EL (cell line): ENCODE data around the gene CLEC4G.

Source experiments
- DNase-seq: peaks from one replicate; pipeline ENCODE4 v3.0.0-alpha.2; 2016

The CLEC4G gene

DNA sequence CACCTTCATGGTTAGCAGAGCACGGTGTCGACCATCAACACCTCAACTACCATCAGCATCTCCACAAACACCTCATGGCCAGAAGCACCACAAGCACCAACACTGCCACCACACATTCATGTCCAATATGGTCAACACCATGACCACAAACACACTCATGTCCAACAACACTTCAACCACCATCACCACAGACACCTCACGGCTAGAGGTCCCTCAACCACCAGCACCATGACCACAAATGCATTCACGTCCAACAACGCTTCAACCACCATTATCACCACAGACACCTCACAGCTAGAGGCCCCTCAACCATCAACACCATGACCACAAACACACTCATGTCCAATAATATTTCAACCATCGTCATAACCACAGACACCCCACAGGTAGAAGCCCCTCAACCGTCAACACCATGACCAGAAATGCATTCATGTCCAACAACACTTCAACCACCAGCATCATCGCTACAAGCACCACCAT lies 41.1 kb downstream of the CLEC4G start:
- DNase-seq, result no peak

DNA sequence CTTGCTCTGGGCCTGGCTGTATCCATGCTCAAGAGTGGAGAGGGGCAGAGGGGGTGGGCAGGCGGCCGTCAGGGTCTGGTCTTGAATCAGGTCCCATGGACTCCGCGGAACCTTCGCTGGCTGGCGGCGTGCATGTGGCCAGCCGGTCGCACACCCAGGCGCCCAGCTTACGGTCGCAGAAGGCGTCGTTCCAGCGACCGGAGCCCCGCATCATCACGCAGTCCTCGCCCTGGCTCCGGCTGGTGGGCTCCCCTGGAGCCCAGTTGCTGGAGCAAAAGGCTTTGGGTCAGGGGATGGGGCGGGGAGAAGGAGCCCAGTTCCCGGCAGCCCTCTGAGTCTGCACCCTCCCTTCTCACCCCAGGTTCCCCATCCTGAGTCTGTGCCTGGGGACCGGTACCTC lies 42.7 kb downstream of the CLEC4G start:
- no peak for DNase-seq

DNA sequence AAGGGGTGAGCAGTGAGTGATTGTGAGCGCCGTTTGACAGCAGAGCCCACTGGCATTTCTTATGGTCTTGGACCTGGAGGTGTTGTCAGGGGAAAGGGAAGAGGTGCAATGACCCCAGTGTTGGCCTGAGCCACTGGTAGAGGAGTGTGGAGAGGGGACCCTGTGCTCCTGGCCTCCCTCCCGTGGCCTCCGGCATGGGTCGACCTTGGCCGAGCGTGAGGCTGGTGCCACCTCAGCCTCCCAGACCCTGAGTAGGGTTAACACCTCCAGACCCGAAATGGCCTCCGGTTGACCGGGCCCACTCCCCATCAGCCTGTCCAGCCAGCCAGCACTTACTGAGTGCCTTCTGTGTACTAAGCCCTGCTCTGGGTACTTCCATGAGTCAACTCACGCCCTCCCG lies 44.7 kb downstream of the CLEC4G start:
- DNase-seq, result no peak

DNA sequence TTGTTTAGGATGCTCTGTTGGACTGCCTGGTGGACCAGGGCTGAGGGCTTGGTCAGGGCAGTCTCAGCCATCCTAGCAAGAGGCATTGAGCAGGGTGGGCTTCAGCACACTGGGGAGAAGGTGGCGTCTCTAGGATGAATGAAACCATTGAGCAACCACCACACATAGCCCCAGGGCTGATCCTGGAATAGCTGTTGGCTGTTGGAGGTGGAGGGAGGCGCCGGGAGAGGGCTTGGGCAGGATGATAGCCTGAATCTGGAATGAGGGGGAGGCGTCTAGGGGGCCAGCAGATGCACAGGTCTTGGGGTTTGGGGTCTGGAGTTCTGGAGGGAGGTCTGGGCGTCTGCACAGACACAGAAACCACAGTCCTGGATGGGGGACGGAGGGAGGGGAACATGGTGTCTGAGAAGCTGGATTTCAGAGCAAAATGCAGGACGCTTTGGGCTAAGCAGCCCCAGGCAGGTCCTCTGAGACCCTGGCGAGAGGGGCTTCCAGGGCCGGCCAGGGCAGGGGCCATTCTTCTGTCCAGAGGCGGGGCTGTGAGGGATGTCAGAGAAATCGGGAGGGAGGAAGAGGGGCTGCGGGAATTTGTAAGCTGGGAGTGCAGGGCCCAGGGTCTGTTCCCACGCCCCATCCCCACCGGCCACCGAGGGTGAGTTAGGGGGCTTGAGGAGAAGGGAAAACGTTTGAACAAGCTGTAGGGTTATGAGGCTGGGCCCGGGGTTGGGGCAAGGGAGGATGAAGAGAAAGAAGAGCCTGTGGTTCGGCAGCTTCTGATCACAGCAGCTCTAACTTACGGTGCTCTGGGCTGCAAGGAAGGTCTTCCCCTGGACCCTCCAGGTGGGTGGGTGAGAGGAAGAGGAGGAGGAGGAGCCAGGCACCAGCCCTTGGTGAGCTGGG lies 46.1 kb downstream of the CLEC4G start:
- DNase-seq, result peak; percentile 22

DNA sequence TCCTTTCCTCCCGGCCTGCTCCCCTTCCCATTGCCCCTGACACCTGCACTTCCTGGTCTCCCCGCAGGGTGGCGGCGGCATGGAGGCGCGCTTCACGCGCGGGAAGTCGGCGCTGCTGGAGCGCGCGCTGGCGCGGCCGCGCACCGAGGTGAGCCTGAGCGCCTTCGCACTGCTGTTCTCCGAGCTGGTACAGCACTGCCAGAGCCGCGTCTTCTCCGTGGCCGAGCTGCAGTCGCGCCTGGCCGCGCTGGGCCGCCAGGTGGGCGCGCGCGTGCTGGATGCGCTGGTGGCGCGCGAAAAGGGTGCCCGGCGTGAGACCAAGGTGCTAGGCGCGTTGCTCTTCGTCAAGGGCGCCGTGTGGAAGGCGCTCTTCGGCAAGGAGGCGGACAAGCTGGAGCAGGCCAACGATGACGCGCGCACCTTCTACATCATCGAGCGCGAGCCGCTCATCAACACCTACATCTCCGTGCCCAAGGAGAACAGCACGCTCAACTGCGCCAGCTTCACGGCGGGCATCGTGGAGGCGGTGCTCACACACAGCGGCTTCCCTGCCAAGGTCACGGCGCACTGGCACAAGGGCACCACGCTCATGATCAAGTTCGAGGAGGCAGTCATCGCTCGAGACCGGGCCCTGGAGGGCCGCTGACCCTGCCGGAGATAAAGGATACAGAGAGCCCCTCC lies 49.6 kb downstream of the CLEC4G start:
- DNase-seq, result no peak

DNA sequence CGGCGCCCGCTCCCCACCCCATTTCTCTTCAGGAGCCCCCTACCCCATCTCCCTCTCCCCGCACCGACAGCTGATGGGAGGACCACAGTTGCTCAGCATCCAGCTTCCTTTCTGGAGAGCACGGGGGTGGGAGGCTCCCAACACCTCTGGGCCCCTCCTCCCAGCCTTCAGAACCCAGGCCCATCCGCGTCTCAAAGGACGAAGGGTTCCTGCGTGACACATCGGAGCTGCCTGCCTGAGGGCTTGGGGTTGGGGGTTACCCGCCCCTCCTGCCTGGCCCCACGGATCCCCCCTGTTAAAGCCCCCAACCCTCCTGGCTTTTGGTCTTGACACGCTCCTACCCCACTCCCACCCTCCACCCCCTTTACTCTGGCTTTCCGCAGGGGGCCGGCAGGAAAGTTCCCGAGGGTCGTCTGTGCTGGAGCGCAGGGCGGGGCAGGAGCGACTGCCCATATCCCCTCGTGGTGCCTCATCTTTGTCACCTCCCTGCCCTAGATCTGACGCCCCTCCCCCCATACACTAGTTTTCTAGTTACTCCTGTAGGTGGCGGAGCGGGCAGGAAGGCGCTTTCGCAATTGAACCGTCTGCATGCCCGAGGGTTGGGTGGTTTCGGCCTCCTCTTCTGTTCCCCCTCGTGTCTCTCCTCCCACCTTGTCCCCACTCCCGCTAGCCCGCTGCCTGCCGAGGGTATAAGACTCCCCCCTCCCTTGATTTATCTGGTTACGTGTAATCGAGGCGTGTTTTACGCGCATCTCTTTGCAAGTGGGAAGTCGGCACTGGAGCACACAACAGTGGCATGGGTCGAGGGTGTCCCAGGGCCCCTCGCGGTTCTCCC lies 50.4 kb downstream of the CLEC4G start:
- peak; percentile 78 for DNase-seq

DNA sequence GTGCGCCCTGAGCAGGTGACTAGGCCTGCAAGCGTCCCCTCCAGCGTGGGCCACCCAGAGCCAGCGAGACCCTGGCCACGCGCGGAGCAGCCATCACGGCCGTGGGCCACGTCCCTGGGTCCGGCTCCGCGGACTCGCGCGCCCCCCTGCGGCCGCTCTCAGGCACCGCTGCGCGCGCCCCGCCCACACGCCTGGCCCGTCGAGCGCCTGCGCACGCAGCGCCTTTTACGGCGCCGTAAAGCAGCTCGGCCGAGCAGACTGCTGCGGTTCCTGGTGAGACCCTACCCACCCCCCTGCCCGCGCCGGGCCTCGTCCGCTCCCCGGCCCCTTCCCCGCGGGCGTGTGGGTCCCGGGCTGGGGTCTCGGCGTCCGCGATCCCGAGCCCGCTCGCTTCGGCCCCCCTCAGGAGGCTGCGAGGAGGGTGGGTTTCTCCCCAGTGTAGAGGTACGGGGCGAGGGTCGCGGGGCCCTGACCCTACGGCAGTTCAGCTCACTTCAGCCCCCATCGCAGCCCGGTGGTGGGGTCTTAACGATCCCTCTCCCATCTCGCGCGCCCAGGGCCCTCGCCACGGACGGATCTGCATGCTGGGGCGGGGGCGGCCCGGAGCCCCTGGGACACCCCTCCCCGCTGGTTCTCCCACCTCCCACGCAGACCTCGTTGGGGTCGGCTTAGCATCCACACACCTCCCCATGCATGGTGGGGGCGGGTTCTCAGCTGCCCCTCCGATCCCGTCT lies 51.1 kb downstream of the CLEC4G start, which contains the start of gene TRAPPC5:
TSS of gene TRAPPC5 (plus strand) at position 228 of the 734 bp plus-strand sequence. CDS start 1,421 bp downstream, outside the sequence.
- peak; percentile 76 for DNase-seq

DNA sequence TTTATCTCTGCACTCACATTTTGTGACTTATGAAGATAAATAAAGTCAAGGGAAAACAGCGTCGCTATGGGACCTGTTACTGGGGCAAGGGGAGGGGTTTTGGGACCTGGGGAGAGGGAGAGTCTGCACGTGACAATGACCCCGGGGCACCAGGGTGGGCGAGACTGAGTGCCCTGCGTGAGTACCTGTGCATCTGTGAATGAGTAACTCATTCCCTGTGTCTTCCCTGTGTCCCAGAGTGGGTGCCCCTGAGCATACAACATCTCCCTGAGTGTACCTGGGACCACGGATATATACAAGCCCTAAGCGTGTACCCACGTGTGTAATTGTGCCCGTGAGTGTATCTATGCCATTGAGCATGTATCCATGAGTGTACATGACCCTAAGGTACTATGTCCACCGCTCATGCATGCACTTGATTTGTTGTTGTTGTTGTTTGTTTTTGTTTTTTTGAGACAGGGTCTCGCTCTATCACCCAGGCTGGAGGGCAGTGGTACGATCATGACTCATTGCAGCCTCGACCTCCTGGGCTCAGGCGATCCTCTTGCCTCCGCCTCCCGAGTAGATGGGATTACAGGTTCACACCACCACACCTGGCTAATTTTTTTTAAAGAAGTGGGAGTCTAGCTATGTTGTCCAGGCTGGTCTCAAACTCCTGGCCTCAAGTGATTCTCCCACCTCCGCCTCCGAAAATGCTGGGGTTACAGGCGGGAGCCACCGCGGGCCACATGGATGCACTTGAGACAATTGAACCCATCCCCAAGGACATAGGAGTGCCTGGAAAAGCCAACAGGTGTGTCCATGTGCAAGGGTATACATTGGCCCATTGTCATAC lies 51.9 kb downstream of the CLEC4G start:
- DNase-seq, result no peak

DNA sequence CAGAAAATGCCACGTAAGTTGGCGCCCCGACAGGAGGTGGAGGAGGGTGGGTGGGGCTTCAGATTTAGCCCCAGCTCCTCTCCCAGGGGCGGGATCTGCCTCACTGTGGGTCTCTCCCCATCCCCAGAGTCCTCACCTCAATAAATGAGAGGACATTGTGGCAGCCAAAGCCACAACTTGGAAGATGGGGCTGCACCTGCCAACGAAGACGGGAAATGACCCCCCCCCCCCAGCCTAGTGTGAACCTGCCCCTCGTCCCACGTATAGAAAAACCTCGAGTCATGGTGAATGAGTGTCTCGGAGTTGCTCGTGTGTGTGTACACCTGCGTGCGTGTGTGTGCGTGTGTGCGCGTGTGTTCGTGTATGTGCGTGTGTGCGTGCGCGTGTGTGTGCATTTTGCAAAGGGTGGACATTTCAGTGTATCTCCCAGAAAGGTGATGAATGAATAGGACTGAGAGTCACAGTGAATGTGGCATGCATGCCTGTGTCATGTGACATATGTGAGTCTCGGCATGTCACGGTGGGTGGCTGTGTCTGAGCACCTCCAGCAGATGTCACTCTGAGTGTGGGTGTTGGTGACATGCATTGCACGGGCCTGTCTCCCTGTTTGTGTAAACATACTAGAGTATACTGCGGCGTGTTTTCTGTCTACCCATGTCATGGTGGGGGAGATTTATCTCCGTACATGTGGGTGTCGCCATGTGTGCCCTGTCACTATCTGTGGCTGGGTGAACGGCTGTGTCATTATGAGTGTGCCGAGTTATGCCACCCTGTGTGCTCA lies 52.7 kb downstream of the CLEC4G start:
- DNase-seq, result no peak
